ENCODE measurements around the gene OAF. TPM values are rescaled to one million over a fixed set of nuclear protein-coding genes. Genes with fewer than 3 reads are reported as not detected.
A peak's percentile ranks its signal among the peaks of the same experiment; 100 is the strongest.

The OAF gene
- total and polyA plus RNA-seq, 9 of the 15 experiments (the other 6 are each of a cell fraction or from before 2014, with no cell fraction given) = 1.1 to 21.6 (median 7.5) TPM

- no peak for TF ChIP-seq BRCA1 (IDR thresholded peaks at IDR 0.05)
- no peak for TF ChIP-seq BRCA1 (CRISPR knock-in tag; IDR thresholded peaks at IDR 0.05)
- no peak for TF ChIP-seq MED1 (CRISPR knock-in tag; IDR thresholded peaks at IDR 0.05; ENCODE audit: borderline replicate concordance)
These were observed 15.4 kb downstream of the OAF start (continued) for GRCh38 chr11:120226242-120226641.

- in situ Hi-C loops (cut with MboI) = loop anchor here (5.0 kb wide), 1 partner anchor 54 kb away; no protein-coding TSS in a partner anchor
- POLR2A ChIA-PET = interaction anchor here (1.2 kb wide), 1 partner anchor 76 kb away, joined by 3 read pairs; no protein-coding TSS in a partner anchor
- CTCF ChIA-PET (ENCODE audit: low intra/inter-chr PET ratio) = no interaction called here
These were observed 15.9 kb downstream of the OAF start for GRCh38 chr11:120226714-120227113.

More at GRCh38 chr11:120226714-120227113, 15.9 kb downstream of the OAF start:
- Histone ChIP-seq H3K4me1 (replicated peaks in 1 of 2; ENCODE audit: control insufficient read depth in 2 of 2, insufficient read depth in 2 of 2, low read length in 2 of 2) (peaks cover 0 to 7% of the 10 kb centered on the region in 2 experiments; a peak in 1 of 5 replicates), H3K4me2 (ENCODE audit: insufficient read depth, low read length) (no peak overlapping the region), H3K27me3 (ENCODE audit: control insufficient read depth in 2 of 2, insufficient read depth in 2 of 2, low read length in 2 of 2) (peaks cover 0 to 7% of the 10 kb centered on the region in 2 experiments; a peak in 1 of 5 replicates), H4K20me1 (replicated peaks; ENCODE audit: control insufficient read depth, insufficient read depth, low read length) (peaks cover 14% of the 10 kb centered on the region; the same call in 1 of the 2 replicates), H3K36me3 (ENCODE audit: control insufficient read depth, insufficient read depth, low read length) (no peaks in the 10 kb centered on the region), H3K4me3 (no peak overlapping the region), H3K9me3 (replicated peaks; ENCODE audit: control insufficient read depth, insufficient read depth, low read depth, low read length) (no peaks in the 10 kb centered on the region), H3K79me2 (ENCODE audit: control insufficient read depth, insufficient read depth, low read length) (no peaks in the 10 kb centered on the region), H3K9me1 (ENCODE audit: control insufficient read depth, insufficient read depth, low read length) (no peaks in the 10 kb centered on the region), H2AFZ (ENCODE audit: low read depth, low read length) (no peak overlapping the region), H3K27ac (ENCODE audit: extremely low read depth, low read depth, low read length) (no peak overlapping the region), H3K9ac (ENCODE audit: insufficient read depth in 1 of 2, low read depth in 2 of 2, low read length in 2 of 2) (peak overlapping the region in 1 of 2 experiments; percentile 57; a peak in 2 of 4 replicates)
- WGBS (ENCODE audit: insufficient coverage, low coverage, missing lambda C conversion rate) = 24% methylated on average over 10 of the region's 13 CpGs
- intact Hi-C loops (cut with micrococcal nuclease) = no loop called here
- ATAC-seq = no peak
- no peak for DNase-seq (ENCODE audit: extremely low read depth in 1 of 4, low spot score in 3 of 4)
- no TSS peak for BruUV-seq (replicated peaks)
- TF ChIP-seq POLR2G (IDR thresholded peaks at IDR 0.05; ENCODE audit: low read depth, low read length) (peak; percentile 46; the same call in 1 of the 2 replicates), RBM34 (IDR thresholded peaks at IDR 0.05; ENCODE audit: borderline replicate concordance, insufficient read depth, low read length) (no peak)
- no peak for FAIRE-seq

Data from K562 (cell line).